Stomach smooth muscle (tissue), 2 donors: ENCODE results near the gene PALLD.

Experiments used
- H3K27ac ChIP-seq: one replicate; pipeline ENCODE4 v1.7.0; 2013; ENCODE audit warnings: mild to moderate bottlenecking, low read length, inconsistent platforms
- H3K27me3 ChIP-seq, 2 donors: one replicate each; pipeline ENCODE4 v1.7.0; 2013; ENCODE audit warnings: low read length in 2 of 2; ENCODE audit not compliant: insufficient read depth in 2 of 2, control insufficient read depth in 1 of 2
- H3K36me3 ChIP-seq, 2 donors: one replicate each; pipeline ENCODE4 v1.7.0; 2013; ENCODE audit warnings: low read length in 2 of 2; ENCODE audit not compliant: control insufficient read depth in 2 of 2, insufficient read depth in 2 of 2
- H3K4me1 ChIP-seq: one replicate; pipeline ENCODE4 v1.7.0; 2013; ENCODE audit warnings: low read length; ENCODE audit not compliant: control insufficient read depth, insufficient read depth
- H3K4me3 ChIP-seq, 2 donors: one replicate each; pipeline ENCODE4 v1.7.0; 2013; ENCODE audit warnings: low read length in 2 of 2
- H3K9ac ChIP-seq, 2 donors: one replicate each; pipeline ENCODE4 v1.7.0; 2013; ENCODE audit warnings: low read length in 2 of 2, mild to moderate bottlenecking in 1 of 2
- H3K9me3 ChIP-seq, 2 donors: one replicate each; pipeline ENCODE4 v1.7.0; 2013; ENCODE audit warnings: low read length in 2 of 2; ENCODE audit not compliant: control insufficient read depth in 2 of 2
- donor health status: healthy.
- donor health status: Pancreatic carcinoma.

Gene PALLD

DNA sequence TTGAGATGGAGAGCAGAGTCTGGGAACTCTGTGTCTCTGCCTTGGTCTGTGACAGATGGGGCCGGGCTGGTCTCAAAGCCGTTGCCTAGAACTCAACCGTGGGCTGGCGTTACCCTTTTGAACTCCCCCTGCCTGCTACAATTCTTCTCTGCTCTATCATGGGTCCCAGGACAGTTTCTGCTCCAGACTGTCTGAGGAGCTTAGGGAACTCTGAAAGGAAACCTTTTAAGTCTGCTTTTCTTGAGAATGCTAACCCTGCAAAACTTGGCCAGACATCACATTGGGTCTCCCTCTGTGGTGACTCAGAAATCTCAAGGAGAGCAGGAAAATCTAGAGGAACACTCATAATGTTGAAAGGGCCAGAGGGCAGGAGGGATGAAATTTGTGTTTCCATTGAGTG, 272.6 kb downstream of the PALLD start:
- no peaks in the 10 kb centered on the region for H3K36me3 ChIP-seq
- H3K9me3 ChIP-seq: no peaks in the 10 kb centered on the region
- H3K9ac ChIP-seq: no peak overlapping the region
- no peaks in the 10 kb centered on the region for H3K27me3 ChIP-seq
- H3K27ac ChIP-seq: no peak overlapping the region
- peaks cover 7% of the 10 kb centered on the region for H3K4me1 ChIP-seq
- no peak overlapping the region for H3K4me3 ChIP-seq

DNA sequence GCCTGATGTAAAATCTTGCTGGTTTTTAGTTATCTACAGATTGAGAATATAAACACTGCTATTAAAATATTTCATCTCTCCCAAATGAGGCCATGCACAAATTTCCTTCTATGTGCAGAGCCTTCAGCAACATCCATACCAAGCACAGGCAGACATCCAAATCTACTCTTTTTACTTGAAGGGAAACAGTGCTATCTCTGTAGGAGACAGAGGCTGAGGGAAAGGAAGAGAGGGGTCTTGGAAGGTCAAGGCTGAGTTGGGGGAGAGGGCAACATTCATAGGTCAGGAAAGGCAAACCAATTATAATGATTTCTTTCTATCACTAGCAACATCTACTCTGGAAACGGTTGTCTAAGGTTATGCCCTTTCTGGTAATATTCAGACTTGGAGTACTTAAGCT, 273.0 kb downstream of the PALLD start:
- Histone ChIP-seq H3K9me3 (no peaks in the 10 kb centered on the region), H3K4me1 (peaks cover 7% of the 10 kb centered on the region), H3K27me3 (no peaks in the 10 kb centered on the region), H3K4me3 (no peak overlapping the region), H3K9ac (no peak overlapping the region), H3K36me3 (no peaks in the 10 kb centered on the region), H3K27ac (no peak overlapping the region)

DNA sequence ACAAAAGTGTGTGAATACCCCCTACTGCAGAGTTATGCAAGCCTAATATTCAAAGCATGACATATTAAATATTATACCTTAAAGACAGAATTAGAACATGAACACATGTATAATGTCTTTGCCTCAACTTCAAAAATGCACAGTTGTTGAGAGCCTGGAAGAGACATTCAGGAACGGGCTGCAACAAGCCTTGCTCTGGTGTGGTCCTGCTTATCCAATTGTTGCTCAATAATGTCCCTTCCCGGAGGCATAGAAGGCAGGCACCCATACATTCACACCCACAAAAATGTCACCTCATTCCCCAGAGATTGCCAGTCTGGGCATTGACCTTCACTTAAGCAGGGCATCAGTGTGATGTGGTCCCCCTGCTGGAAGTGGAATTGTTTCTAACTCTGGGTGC, 274.4 kb downstream of the PALLD start:
- no peaks in the 10 kb centered on the region for H3K9me3 ChIP-seq
- no peak overlapping the region for H3K4me3 ChIP-seq
- no peaks in the 10 kb centered on the region for H3K27me3 ChIP-seq
- no peak overlapping the region for H3K27ac ChIP-seq
- no peaks in the 10 kb centered on the region for H3K36me3 ChIP-seq
- peaks cover 3% of the 10 kb centered on the region for H3K4me1 ChIP-seq
- no peak overlapping the region for H3K9ac ChIP-seq

DNA sequence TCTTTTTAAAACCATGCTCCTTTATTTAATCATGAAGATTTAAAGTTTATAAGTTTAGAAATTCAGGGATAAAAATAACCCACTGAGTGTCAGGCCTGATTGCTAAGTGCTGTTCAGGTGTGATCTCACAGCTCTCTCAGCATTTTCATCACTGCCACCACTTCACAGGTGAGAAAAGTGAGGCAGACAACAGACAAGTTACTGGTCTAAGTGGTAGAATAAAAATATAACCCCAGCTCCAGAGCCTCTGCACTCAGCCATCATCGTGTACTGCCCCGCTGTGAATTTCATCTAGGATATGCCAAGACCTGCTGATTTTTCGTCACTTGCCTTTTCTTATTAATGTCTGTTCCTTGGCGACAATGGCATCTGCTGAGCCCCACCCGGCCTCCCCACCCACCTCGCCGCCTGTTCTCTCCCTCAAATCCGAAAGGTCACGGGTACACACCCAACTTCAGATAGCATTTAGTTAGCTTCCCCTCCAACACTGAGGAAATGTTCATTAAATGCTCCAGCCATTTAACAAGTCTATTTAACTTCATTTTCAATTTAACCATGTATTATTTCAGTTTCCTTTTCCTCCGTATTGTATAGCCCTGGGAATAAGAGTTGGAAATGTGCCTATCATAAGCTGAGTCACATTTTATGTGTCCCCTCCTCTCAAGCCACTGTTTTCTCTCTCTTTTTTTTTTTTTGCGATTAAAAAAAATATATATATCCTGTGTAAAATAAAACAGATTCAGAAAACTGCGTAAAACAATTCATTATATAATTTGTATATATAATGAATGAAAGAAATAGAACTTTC, 276.7 kb downstream of the PALLD start:
- H3K4me1 ChIP-seq: peaks cover 3% of the 10 kb centered on the region
- no peaks in the 10 kb centered on the region for H3K27me3 ChIP-seq
- no peaks in the 10 kb centered on the region for H3K36me3 ChIP-seq
- no peak overlapping the region for H3K27ac ChIP-seq
- H3K4me3 ChIP-seq: no peak overlapping the region
- H3K9ac ChIP-seq: no peak overlapping the region
- peaks cover 3 to 6% of the 10 kb centered on the region in 2 donors for H3K9me3 ChIP-seq

GRCh38 chr4:168776382-168776781, 279.5 kb downstream of the PALLD start:
- Histone ChIP-seq H3K4me1 (no peaks in the 10 kb centered on the region), H3K27me3 (no peaks in the 10 kb centered on the region), H3K36me3 (no peaks in the 10 kb centered on the region), H3K4me3 (no peak overlapping the region), H3K9me3 (peaks cover 3 to 6% of the 10 kb centered on the region in 2 donors), H3K9ac (no peak overlapping the region), H3K27ac (no peak overlapping the region)

GRCh38 chr4:168777277-168777965, 280.6 kb downstream of the PALLD start:
- Histone ChIP-seq H3K4me1 (no peaks in the 10 kb centered on the region), H3K9ac (no peak overlapping the region), H3K9me3 (peaks cover 3 to 6% of the 10 kb centered on the region in 2 donors), H3K27ac (no peak overlapping the region), H3K36me3 (no peaks in the 10 kb centered on the region), H3K4me3 (no peak overlapping the region), H3K27me3 (no peaks in the 10 kb centered on the region)

- Histone ChIP-seq H3K9me3 (peaks cover 3 to 6% of the 10 kb centered on the region in 2 donors), H3K27ac (no peak overlapping the region), H3K4me1 (no peaks in the 10 kb centered on the region), H3K27me3 (no peaks in the 10 kb centered on the region), H3K9ac (no peak overlapping the region), H3K36me3 (no peaks in the 10 kb centered on the region), H3K4me3 (no peak overlapping the region)
Observed at GRCh38 chr4:168781341-168781740, 284.5 kb downstream of the PALLD start.

DNA sequence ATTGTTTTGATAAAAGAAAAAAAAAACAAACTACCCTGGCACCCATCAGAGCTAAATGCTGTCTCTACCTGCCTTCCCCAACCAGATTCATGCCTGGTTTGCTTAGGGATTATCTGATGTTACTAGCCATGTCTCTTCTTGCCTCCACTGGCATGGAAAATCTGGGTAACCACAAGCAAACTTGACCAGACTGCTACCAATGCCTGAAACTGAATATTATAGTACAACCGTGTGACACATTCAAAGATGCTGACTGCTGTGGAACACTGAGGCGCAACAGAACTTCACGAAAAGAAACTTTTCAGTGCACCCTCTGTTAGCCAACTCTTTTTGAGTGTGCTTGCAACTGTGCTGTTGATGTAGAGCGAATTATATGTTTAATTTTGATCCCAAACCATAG, 285.1 kb downstream of the PALLD start:
- Histone ChIP-seq H3K36me3 (no peaks in the 10 kb centered on the region), H3K27me3 (no peaks in the 10 kb centered on the region), H3K27ac (no peak overlapping the region), H3K4me3 (no peak overlapping the region), H3K4me1 (no peaks in the 10 kb centered on the region), H3K9ac (no peak overlapping the region), H3K9me3 (peaks cover 2 to 3% of the 10 kb centered on the region in 2 donors)

DNA sequence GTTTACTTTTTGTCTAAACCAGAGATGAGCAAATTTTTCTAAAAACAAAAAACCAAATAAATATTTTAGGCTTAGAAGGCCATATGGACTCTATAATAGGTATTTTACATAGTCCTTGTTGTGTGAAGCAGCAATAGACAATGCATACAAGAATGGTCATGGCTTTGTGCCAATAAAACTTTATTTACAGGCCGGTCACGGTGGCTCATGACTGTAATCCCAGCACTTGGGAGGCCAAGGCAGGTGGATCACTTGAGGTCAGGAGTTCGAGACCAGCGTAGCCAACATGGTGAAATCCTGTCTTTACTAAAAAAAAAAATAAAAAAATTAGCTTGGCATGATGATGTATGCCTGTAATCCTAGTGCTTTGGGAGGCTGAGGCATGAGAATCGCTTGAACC, 285.6 kb downstream of the PALLD start:
- Histone ChIP-seq H3K27ac (no peak overlapping the region), H3K9me3 (no peaks in the 10 kb centered on the region), H3K9ac (no peak overlapping the region)

GRCh38 chr4:168784786-168785461, 288.1 kb downstream of the PALLD start:
- Histone ChIP-seq H3K9me3 (no peaks in the 10 kb centered on the region), H3K4me3 (no peak overlapping the region), H3K4me1 (no peaks in the 10 kb centered on the region), H3K27me3 (no peaks in the 10 kb centered on the region), H3K27ac (no peak overlapping the region), H3K36me3 (no peaks in the 10 kb centered on the region), H3K9ac (no peak overlapping the region)

More for the DNA sequence above, 285.6 kb downstream of the PALLD start:
- no peaks in the 10 kb centered on the region for H3K36me3 ChIP-seq
- no peaks in the 10 kb centered on the region for H3K4me1 ChIP-seq
- H3K4me3 ChIP-seq: no peak overlapping the region
- no peaks in the 10 kb centered on the region for H3K27me3 ChIP-seq
